Measurements from ENCODE around the gene LIMCH1.

- no peak for TF ChIP-seq CTCF (IDR thresholded peaks at IDR 0.05)
- TF ChIP-seq EP300 (IDR thresholded peaks at IDR 0.05): no peak
- TF ChIP-seq POLR2A (IDR thresholded peaks at IDR 0.05): no peak
- TF ChIP-seq POLR2AphosphoS5 (IDR thresholded peaks at IDR 0.05): no peak
Measured at GRCh38 chr4:41517121-41517520, 20.8 kb upstream of the LIMCH1 start.
